ENCODE results near the gene PDZD2.
"Not testable (repeated sequence)": the region's sequence is repeated elsewhere in the genome, so short reads cannot be mapped to it uniquely, and the experiment has no call there.

Gene PDZD2

GRCh38 chr5:31939151-31939550 lies 300.2 kb downstream of the PDZD2 start:
- no peak for DNase-seq

DNA sequence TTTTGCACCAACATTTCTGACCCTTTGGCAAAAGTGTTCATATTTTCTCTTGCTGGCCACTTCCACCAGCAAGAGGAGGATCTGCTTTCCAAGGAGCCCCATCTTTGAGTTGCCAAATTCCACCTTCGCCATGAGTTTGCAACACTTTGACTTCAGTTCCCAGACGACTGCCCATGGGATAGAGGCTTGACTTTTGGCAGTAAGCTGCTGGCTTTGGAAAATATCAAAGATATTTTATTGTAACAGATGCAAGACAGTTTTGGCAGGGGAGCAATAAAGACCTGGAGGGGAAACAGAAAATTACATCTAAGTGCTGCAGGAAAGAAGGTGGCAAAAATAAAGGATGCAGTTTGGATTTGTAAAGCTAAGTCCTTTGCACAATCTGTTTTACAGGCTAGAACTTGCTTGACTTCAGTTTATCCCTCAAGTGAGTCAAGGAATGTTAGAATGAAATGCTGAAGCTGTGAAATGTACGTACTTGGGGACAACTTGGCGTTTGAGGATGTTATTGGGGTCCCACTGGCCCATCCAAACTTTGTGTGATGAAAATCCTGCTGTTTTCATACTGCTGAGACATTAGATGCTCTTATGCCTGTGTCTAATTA lies 302.3 kb downstream of the PDZD2 start:
- no peak for DNase-seq

- DNase-seq, result no peak
Measured at GRCh38 chr5:31942546-31942945, 303.6 kb downstream of the PDZD2 start.

DNA sequence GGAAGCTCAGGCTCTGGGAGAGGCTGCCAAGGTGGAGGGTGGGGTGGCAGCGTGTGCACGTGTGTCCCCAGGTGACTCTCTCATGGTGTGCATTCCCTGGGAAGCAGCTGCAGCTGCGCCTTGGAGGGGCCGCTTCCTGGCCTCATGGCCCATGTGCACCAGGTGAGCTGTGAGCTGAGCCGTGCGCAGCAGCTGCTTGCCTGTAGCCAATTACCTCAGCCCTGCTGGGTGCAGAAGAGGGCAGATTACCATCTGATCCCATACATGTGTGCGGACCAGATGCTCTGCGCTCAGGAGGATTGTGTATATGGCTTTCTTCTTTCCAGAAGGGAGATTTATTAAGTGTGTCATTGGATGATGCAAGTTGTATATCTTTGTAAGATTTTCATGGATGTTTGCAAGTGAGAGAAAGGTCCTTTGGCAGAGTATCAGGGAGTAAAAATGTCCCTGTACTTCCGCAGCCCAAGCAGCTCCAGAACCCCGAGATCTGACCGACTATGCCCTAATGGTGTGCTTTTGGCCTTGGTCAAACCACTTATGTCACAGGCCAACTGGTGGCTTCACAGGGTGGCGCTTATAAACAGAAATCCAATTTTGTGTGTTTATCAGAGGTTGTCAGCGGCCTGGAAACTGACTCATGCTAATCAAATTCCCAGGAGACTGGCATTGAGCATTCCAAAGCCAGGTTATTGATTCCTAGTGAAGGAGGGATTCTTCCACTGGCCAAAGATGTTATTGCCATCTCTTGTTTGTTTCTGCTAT lies 305.9 kb downstream of the PDZD2 start:
- no peak for DNase-seq

GRCh38 chr5:31948006-31948405 lies 309.1 kb downstream of the PDZD2 start:
- DNase-seq, result no peak

DNA sequence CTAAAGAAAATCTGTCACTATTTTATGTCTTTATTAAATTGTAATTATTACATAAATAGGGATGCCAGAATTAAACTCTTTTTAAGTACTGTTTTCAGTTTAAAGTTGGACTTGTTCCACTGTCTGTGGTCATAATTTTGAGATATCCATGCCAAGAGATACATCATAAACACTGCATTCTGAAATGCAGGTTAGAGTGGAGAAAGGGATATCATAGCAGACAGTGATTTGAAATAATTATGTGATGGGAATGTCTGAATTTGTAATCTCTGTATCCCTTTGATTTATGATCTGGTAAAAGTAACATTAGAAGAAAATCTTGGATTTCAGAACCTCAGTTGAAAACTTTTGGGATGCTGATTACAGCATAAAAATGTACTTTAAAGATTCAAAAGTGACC lies 313.1 kb downstream of the PDZD2 start:
- DNase-seq, result no peak

DNA sequence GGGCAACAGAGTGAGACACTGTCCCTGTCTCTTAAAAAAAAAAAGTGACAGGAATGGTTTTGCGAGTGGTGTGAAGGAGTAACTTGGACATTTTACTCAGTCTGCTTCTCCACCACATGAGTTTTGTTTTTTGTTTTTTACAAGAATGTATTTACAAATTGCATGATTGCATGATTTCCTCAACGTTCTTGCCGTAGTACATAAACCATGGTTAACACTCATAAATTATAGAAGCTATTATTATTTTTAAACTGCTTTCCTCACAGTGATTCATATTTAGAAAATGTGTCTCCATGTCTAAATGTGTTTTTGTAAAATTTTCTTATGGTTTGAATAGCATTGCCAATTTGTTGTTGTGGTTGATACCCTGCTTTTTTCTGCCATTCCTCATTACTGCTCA lies 315.2 kb downstream of the PDZD2 start:
- no peak for DNase-seq

- DNase-seq, result no peak
Measured at GRCh38 chr5:31957151-31957550, 318.2 kb downstream of the PDZD2 start.

DNA sequence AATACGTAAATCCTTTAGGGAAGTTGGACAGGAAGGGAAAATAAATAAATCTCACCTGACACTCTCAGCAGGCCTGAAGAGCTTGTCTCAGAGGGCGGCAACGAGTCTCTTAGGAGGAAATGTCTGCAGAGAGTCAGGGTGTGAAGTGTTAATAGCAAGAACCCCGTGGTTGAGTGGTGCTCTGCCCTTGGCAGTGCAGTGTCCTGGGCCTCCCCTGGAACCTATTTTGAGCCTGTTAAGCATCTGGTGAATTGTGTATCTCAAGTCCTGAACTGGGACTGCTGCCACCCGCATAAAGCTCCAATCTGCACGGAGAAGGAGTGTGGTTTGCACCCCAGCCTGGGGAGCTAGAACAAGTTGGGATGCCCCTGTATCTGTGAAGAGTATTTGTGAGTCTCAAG lies 323.4 kb downstream of the PDZD2 start:
- DNase-seq, result no peak

DNA sequence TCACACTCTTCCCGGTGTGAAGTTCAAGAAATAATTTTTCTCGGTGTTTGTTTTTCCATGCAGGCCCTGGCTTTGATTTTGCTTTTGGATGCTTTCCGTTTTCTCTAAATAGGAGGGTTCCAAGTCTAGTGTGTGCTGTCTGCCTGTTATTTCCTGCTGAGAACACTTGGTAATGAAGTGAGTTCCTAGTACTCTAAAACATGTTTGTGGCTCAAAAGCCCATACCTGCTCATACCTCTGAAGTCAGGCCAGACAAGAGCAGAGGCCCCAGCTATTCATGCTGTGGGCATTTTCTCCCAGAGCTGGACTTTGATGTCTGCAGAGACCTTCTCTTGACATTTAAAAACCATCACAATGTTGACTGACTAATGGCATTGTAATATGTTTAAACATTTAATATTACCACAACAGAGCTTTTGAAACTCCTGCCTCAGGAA lies 324.0 kb downstream of the PDZD2 start:
- no peak for DNase-seq

DNA sequence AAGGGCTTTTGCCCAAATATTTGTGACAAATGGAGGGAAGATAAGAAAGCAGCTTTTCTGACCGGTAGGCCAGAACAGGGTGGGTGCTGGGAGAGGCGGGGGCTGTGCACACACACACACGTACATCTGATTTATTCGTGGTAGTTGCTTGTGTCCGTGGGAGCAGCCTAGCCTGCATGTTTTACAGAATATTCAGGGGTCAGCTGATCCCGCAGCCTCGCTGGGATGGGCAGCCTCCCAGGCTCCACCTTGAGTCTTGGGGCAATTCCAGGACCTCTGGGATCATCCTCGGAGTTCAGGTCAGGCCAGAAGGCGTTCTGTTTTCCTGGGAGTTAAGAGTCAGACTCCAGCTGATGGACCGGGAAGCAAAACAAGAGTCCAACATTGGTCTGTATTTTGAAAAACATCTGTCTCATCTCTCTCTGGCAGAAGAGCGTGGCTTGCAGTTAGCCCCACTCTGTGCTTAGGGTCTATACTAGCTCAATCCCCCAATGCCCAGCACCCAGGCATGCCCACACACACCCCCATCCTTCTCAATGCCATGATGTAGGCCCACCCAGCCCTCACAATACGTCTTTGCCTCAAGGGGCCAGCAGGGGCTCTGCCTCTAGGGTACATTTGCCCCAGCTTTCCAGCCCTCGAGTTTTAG lies 324.6 kb downstream of the PDZD2 start:
- DNase-seq, result no peak

- DNase-seq, result no peak
Measured at GRCh38 chr5:31964007-31964360, 325.1 kb downstream of the PDZD2 start.

DNA sequence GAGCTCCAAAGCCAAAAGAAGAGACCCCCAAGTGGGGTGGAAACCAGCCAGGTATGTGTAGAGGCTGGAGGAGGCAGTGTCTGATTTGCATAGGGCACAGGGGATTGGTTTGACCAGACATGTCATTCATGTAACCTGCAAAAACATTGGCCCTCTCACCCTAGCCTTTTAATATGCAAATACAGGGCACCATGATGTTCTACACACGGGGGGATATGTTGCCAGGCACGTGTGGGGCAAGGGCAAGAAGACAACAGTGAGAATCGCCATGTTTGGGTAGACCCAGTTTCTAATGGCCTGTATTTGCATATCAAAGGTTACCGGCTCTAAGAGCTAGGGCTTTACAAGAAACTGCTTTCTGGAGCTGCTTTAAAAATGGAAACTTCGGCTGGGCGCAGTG lies 326.3 kb downstream of the PDZD2 start:
- DNase-seq, result no peak

GRCh38 chr5:31966936-31967335 lies 328.0 kb downstream of the PDZD2 start:
- no peak for DNase-seq

GRCh38 chr5:31967461-31967860 lies 328.5 kb downstream of the PDZD2 start:
- DNase-seq, result no peak

GRCh38 chr5:31972558-31972957 lies 333.6 kb downstream of the PDZD2 start:
- no peak for DNase-seq

DNA sequence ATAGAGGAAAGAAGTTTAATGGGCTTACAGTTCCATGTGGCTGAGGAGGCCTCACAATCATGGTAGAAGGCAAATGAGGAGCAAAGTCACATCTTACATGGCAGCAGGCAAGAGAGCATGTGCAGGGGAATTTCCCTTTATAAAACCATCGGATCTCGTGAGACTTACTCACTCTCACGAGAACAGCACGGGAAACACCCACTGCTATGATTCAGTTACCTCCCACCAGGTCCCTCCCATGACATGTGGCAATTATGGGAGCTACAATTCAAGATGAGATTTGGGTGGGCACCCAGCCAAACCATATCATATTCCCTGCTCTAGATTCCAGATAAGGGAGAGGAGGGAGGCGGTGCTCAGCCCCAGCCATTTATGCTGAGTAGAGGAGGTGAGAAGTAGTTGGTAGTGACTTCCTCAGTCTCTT lies 336.3 kb downstream of the PDZD2 start:
- DNase-seq, result not testable (repeated sequence)

- no peak for DNase-seq
Measured at GRCh38 chr5:31976169-31976568, 337.2 kb downstream of the PDZD2 start.

GRCh38 chr5:31981361-31981945 lies 342.5 kb downstream of the PDZD2 start:
- no peak for DNase-seq

DNA sequence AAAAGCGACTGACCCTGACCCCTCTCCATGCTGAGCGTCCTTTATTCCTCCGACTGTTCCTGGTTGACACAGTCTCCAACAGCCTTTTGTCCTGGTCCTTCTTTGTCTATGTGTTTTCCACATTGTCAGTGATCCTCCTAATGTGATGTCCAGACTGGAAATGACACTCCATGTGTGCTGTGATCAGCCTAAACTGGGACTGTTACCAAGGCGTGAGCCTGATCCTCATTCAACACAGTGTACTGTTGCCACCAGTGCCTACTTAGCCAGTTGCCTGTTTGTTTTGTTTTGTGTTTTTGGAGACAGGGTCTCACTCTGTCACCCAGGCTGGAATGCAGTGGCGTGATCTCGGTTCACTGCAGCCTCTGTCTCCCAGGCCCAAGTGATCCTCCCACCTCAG lies 343.1 kb downstream of the PDZD2 start:
- DNase-seq, result no peak

DNA sequence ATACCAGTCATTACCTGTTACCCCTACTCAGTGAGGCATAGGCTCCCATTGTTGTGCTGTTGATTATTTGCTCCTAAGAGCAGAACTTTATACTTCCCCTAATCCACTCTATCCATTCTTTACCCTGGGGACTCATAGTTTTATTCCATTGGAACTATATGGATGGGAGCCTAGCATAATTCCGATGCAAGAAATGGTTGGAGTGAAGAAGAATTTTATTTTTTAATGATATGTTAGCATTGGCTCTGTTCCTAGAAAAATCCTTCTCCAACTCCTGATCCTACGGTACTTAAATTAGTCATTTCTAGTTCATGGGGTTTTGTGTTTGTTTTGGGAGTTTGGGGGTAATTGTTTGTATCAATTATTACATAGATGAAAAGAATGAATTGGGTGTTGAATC lies 343.7 kb downstream of the PDZD2 start:
- DNase-seq, result no peak

DNA sequence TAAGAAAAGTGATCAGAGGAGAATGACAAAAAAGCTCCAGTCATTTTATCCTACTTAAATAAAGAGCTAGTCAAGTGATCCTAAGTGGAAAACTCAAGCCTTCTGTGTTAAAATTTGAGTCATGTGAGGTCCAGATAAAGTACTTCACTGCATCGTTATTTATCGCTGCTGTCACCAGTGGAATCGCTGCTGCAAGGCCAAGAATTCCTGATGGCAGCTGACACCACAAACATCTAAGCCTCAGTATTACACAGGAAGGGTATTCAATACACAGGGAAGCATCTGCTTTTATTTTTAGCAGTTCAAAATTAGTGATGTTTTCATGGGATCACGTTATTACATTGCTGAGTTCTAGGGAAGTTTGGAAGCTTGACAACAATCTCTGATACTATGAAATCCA lies 344.9 kb downstream of the PDZD2 start:
- DNase-seq, result no peak

GRCh38 chr5:31984691-31985090 lies 345.8 kb downstream of the PDZD2 start:
- DNase-seq, result no peak

- DNase-seq, result no peak
Measured at GRCh38 chr5:31986101-31986500, 347.2 kb downstream of the PDZD2 start.
